ENCODE measurements around the gene CXCR5. TPM values are rescaled to one million over a fixed set of nuclear protein-coding genes. Genes with fewer than 3 reads are reported as not detected.

CXCR5 gene
- total and polyA plus RNA-seq, 8 donors: 0.10 TPM; not detected in 7

GRCh38 chr11:118873804-118874203 is 9.9 kb upstream of the CXCR5 start:
- Histone ChIP-seq H3K36me3 (no peaks in the 10 kb centered on the region), H3K4me1 (peaks cover 0 to 46% of the 10 kb centered on the region in 2 donors), H3K27ac (no peak overlapping the region), H3K9me3 (no peaks in the 10 kb centered on the region), H3K4me3 (no peak overlapping the region), H3K27me3 (no peaks in the 10 kb centered on the region)
- intact Hi-C loops (cut with DNase I): no loop called here
- no peak for ATAC-seq
- no peak for DNase-seq
- TF ChIP-seq, protein P1, sequence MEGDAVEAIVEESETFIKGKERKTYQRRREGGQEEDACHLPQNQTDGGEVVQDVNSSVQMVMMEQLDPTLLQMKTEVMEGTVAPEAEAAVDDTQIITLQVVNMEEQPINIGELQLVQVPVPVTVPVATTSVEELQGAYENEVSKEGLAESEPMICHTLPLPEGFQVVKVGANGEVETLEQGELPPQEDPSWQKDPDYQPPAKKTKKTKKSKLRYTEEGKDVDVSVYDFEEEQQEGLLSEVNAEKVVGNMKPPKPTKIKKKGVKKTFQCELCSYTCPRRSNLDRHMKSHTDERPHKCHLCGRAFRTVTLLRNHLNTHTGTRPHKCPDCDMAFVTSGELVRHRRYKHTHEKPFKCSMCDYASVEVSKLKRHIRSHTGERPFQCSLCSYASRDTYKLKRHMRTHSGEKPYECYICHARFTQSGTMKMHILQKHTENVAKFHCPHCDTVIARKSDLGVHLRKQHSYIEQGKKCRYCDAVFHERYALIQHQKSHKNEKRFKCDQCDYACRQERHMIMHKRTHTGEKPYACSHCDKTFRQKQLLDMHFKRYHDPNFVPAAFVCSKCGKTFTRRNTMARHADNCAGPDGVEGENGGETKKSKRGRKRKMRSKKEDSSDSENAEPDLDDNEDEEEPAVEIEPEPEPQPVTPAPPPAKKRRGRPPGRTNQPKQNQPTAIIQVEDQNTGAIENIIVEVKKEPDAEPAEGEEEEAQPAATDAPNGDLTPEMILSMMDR (IDR thresholded peaks at IDR 0.05): no peak

DNA sequence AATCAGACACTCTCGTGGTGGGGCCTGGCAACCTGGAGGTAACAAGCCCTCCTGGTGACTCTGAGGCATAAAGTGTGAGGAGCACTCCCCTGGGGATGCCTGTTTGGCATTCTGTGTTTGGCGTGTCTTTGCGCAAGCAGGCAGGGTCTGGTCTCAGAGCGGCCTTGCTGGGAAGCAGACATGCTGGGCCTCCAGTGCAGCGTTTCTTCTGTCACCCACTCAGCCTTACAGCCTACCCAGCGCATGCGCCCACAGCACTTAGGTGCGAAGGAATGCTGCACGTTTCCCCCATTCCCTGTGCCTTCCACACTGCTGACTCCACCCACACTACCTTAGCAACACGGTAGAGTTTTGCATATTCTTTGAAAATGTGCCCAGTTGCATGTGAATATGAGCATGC is 7.4 kb upstream of the CXCR5 start:
- Histone ChIP-seq H3K4me3 (no peak overlapping the region), H3K9me3 (no peaks in the 10 kb centered on the region), H3K27me3 (no peaks in the 10 kb centered on the region), H3K4me1 (peaks cover 0 to 27% of the 10 kb centered on the region in 2 donors), H3K27ac (peak overlapping the region in 1 of 2 donors; percentile 83), H3K36me3 (no peaks in the 10 kb centered on the region)
- TF ChIP-seq, protein P1 (IDR thresholded peaks at IDR 0.05): no peak
- intact Hi-C loops (cut with DNase I): no loop called here
- DNase-seq: no peak
- no peak for ATAC-seq

DNA sequence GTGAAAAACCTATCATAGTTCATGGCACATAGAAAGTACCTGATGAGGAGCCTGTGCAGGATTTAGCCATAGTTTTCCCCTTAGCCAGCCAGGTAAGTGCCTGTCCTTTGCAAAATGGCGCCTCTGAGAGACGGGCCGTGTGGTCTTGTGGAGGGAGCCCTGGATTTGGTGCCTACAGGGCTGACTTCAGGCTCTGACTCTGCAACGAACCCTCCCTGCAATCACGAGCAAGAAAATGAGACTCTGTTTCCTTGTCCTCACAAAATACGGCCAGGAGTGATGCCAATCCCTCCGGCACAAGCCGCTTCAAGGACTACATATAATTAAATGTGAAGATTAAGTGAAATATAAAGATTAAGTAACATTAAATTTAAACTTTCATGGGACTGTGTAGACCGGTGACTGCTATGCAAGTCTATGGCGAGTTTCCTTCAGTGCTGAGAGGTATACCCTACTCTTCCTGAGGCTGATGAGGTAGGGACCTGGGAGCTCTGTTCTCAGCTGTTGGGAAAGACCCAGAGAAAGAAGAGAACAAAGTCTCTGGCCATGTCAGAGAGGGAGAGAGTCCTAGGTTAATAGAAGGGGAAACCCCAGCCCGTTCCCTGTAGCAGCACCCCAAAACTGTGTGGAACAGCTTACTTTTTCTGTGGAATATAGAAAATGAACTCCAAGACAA is 6.1 kb upstream of the CXCR5 start:
- Histone ChIP-seq H3K27me3 (no peaks in the 10 kb centered on the region), H3K4me1 (peaks cover 0 to 27% of the 10 kb centered on the region in 2 donors), H3K27ac (peak overlapping the region in 1 of 2 donors; percentile 83), H3K9me3 (no peaks in the 10 kb centered on the region), H3K4me3 (no peak overlapping the region), H3K36me3 (no peaks in the 10 kb centered on the region)
- TF ChIP-seq, protein P1 (IDR thresholded peaks at IDR 0.05): no peak
- ATAC-seq (no peak), DNase-seq (no peak)
- intact Hi-C loops (cut with DNase I): no loop called here

- ATAC-seq: no peak
- no peaks in the 10 kb centered on the region for H3K9me3 ChIP-seq
- no peaks in the 10 kb centered on the region for H3K27me3 ChIP-seq
- H3K4me3 ChIP-seq: no peak overlapping the region
- peaks cover 0 to 27% of the 10 kb centered on the region in 2 donors for H3K4me1 ChIP-seq
- TF ChIP-seq, protein P1 (IDR thresholded peaks at IDR 0.05): no peak
- peak overlapping the region in 1 of 2 donors; percentile 83 for H3K27ac ChIP-seq
- no peak for DNase-seq
- no peaks in the 10 kb centered on the region for H3K36me3 ChIP-seq
- intact Hi-C loops (cut with DNase I): no loop called here
Measured at GRCh38 chr11:118878163-118878563, 5.5 kb upstream of the CXCR5 start.

DNA sequence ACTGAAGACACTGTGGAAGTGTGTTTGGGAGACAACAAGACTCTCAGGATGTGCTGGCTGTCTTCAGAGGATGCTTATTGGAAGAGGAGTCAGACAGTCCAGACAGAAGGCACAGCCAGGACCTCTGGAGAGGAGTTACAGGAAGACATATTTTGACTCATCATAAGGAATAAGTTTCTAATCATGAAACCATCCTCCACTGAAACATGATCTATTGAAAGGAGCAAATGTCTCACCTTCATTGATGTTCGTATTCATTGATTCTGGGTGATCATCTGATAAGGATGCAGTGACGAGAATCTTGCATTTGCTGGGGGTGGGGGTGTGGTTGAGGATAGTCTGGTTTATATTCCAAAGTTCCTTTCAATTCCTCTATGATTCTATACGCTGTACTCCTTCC is 2.5 kb upstream of the CXCR5 start:
- intact Hi-C loops (cut with DNase I): no loop called here
- Histone ChIP-seq H3K4me3 (no peak overlapping the region), H3K4me1 (peaks cover 0 to 23% of the 10 kb centered on the region in 2 donors), H3K27ac (no peak overlapping the region), H3K27me3 (no peaks in the 10 kb centered on the region), H3K36me3 (no peaks in the 10 kb centered on the region), H3K9me3 (no peaks in the 10 kb centered on the region)
- ATAC-seq: no peak
- DNase-seq: no peak
- TF ChIP-seq, protein P1 (IDR thresholded peaks at IDR 0.05): no peak
